Tibial nerve (tissue), 4 donors: ENCODE data around the gene PHKB. TPM values are rescaled to one million over a fixed set of nuclear protein-coding genes. Genes with fewer than 3 reads are reported as not detected.

Source experiments
- DNase-seq, 2 donors: peaks; one replicate each; pipeline ENCODE4 v3.0.0-alpha.2; 2019; ENCODE audit warnings: low spot score in 2 of 2
- H3K27ac ChIP-seq, 4 donors: fragments of 200-600 bp; sonication (generic) in 3 of 4; one replicate each; pipeline ENCODE4 v1.5.1; 2017 to 2019; ENCODE audit warnings: mild to moderate bottlenecking in 1 of 4
- H3K27me3 ChIP-seq, 2 donors: fragments of 200-600 bp; sonication (generic) in 1 of 2; one replicate each; pipeline versions ENCODE4 v1.5.1 to v1.6.0; 2017 to 2019
- H3K36me3 ChIP-seq, 3 donors: fragments of 200-600 bp; sonication (generic); one replicate each; pipeline ENCODE4 v1.5.1; 2018 to 2019
- H3K4me1 ChIP-seq, 4 donors: fragments of 200-600 bp; sonication (generic) in 3 of 4; one replicate each; pipeline ENCODE4 v1.5.1; 2017 to 2019
- H3K4me3 ChIP-seq, 4 donors: fragments of 200-600 bp; sonication (generic) in 3 of 4; one replicate each; pipeline ENCODE4 v1.5.1; 2017 to 2019; ENCODE audit warnings: mild to moderate bottlenecking in 1 of 4, moderate library complexity in 1 of 4
- H3K9me3 ChIP-seq, 4 donors: fragments of 200-600 bp; sonication (generic) in 3 of 4; one replicate each; pipeline ENCODE4 v1.5.1; 2017 to 2019
- EP300 ChIP-seq, 2 donors: sonication (generic); formaldehyde crosslinking; IDR thresholded peaks; one replicate each; pipeline ENCODE4 v1.6.1; 2017; ENCODE audit warnings: antibody characterized with exemption in 2 of 2, mild to moderate bottlenecking in 1 of 2
- POLR2A ChIP-seq, 2 donors: fragments of 450-650 bp; IDR thresholded peaks; one replicate each; pipeline ENCODE4 v1.6.1; 2017; ENCODE audit warnings: antibody characterized with exemption in 2 of 2, mild to moderate bottlenecking in 2 of 2, moderate library complexity in 2 of 2
- WGBS, 2 donors: methylation state at CpG; one replicate each; pipeline ENCODE4 v1.1.5; 2018; 5-methylcytosine and 5-hydroxymethylcytosine counted together
- small RNA-seq: library from RNA; depleted of rRNA; stranded (forward); fragments of <200 nt; gene quantifications from one replicate; pipeline ENCODE3, GENCODE V24; 2016
- total RNA-seq, 4 donors: library from RNA; depleted of rRNA; stranded (reverse); fragments of >200 nt; gene quantifications; one replicate each; pipeline ENCODE4 v1.1.0, GENCODE V29; 2016
- TF ChIP-seq, protein P1 (sequence below), 5 experiments: fragments of 200-600 bp in 3 of 5; fragments of 450-650 bp in 2 of 5; sonication (generic) in 3 of 5; IDR thresholded peaks; one replicate each; pipeline ENCODE4 v1.5.1; 2016 to 2019; ENCODE audit warnings: antibody characterized with exemption in 5 of 5, mild to moderate bottlenecking in 3 of 5, moderate library complexity in 2 of 5

The PHKB gene
- total RNA-seq, 4 donors from 2014 or later, result 80.1 to 93.7 (median 82.4) TPM

DNA sequence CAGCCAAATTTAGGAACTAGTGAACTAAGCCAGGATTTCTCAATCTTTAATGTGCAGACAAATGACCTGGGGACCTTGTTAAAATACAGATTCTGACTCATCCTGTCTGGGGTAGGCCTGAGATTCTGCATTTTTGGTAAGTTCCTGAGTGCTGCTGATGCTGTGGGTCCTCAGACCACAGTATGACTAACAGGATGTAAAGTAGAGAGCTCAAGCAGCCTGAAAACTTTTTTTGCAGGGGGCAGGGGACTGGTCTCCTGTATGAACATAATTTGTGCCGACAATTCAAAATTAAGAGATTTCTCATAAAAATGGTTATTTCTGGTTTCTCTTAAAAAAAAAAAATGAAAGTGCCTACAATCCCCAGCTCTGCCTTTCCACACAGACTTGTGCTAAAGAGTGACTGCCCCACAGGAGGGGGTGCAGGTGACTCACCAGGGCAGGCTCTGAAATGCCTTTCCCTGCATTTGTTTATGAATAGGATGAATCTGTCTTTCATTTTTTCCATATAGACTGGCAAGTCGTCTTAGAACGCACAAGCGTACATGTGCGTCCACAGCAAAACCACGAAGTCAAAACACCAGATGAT, 271.5 kb downstream of the PHKB start:
- Histone ChIP-seq H3K9me3 (no peaks in the 10 kb centered on the region), H3K27ac (no peak overlapping the region), H3K27me3 (no peaks in the 10 kb centered on the region), H3K4me1 (no peaks in the 10 kb centered on the region), H3K36me3 (no peaks in the 10 kb centered on the region), H3K4me3 (no peak overlapping the region)
- TF ChIP-seq EP300 (IDR thresholded peaks at IDR 0.05) (no peak), POLR2A (IDR thresholded peaks at IDR 0.05) (no peak)
- TF ChIP-seq, protein P1, sequence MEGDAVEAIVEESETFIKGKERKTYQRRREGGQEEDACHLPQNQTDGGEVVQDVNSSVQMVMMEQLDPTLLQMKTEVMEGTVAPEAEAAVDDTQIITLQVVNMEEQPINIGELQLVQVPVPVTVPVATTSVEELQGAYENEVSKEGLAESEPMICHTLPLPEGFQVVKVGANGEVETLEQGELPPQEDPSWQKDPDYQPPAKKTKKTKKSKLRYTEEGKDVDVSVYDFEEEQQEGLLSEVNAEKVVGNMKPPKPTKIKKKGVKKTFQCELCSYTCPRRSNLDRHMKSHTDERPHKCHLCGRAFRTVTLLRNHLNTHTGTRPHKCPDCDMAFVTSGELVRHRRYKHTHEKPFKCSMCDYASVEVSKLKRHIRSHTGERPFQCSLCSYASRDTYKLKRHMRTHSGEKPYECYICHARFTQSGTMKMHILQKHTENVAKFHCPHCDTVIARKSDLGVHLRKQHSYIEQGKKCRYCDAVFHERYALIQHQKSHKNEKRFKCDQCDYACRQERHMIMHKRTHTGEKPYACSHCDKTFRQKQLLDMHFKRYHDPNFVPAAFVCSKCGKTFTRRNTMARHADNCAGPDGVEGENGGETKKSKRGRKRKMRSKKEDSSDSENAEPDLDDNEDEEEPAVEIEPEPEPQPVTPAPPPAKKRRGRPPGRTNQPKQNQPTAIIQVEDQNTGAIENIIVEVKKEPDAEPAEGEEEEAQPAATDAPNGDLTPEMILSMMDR (IDR thresholded peaks at IDR 0.05), result no peak
- 58 to 64% methylated on average over 6 of the region's 6 CpGs for WGBS, 2 donors
- no peak for DNase-seq

DNA sequence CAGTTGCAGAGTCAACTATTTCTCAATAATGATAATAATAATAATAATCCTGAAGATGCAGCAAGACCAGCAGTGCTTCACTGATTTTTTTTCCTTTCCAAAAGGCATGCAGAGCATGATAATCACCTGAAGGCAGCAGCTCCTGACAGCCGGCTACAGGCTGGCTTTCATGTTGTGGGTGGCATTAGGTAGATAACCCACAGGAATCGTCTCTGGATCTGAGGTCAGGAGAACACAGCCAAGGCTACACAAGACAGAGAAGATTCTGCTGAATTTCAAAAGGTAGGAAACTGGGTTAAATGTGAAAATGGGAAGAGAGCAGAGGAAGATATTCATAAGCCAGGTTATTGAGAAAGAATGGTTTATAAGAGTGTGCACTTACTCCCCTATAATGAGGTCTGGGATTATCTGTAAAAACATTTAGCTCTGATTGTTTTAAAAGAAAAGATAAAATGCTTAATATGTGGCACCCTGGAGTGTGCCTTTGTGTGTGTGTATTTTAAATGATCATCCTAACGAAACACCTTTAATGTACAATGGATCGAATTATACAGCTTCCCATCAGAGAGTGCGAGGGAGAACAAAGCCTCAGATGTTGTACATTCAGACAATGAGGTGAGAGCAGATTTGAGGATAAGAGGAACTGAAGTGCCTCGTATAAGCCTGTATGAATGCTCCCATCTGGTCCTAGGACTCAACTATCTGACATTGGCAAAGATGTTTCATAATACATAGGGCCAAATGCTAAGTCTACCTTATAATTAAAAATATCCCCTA, 273.1 kb downstream of the PHKB start:
- H3K27ac ChIP-seq, result no peak overlapping the region
- no peaks in the 10 kb centered on the region for H3K4me1 ChIP-seq
- 71 to 72% methylated on average over 6 of the region's 6 CpGs for WGBS, 2 donors
- no peak overlapping the region for H3K4me3 ChIP-seq
- no peaks in the 10 kb centered on the region for H3K36me3 ChIP-seq
- peaks cover 0 to 6% (median 0%) of the 10 kb centered on the region in 4 donors for H3K9me3 ChIP-seq
- H3K27me3 ChIP-seq, result no peaks in the 10 kb centered on the region
- DNase-seq, result no peak
- TF ChIP-seq, protein P1 (IDR thresholded peaks at IDR 0.05), result no peak
- TF ChIP-seq EP300 (IDR thresholded peaks at IDR 0.05) (no peak), POLR2A (IDR thresholded peaks at IDR 0.05) (no peak)

DNA sequence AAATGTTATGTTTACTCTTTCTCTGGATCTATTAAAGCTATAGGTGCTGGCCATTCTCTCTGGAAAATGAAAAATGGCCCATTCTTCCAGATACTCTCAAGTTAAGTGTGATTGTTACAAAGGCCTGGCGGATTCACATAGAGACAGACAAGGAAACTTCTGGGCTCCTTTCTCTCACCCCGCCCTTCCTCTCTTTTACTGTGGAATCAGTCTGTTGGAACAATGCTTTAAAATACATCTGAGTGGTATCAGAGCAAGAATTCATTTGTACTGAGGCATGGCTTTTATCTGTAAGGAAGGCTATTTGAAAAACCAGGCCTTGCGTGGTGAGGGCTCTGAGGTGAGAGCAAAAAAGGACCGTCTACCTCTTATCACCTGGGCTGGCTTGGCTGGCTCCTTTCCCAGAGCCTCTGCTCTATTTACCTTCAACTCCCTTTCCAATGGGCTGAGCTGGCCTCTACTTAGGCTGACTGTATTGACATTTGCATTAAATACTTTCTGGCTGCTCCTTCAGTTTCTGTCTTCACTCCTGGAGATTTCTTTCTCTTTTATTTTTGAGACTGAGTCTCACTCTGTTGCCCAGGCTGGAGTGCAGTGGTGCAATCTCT, 274.0 kb downstream of the PHKB start:
- no peak for TF ChIP-seq POLR2A (IDR thresholded peaks at IDR 0.05)
- TF ChIP-seq EP300 (IDR thresholded peaks at IDR 0.05), result no peak
- TF ChIP-seq, protein P1 (IDR thresholded peaks at IDR 0.05), result no peak
- no peak for DNase-seq
- no peak overlapping the region for H3K4me3 ChIP-seq
- H3K27ac ChIP-seq, result no peak overlapping the region
- H3K9me3 ChIP-seq, result peaks cover 0 to 12% (median 0%) of the 10 kb centered on the region in 4 donors
- no peaks in the 10 kb centered on the region for H3K27me3 ChIP-seq
- 75 to 81% methylated on average over 4 of the region's 4 CpGs for WGBS, 2 donors
- H3K36me3 ChIP-seq, result no peaks in the 10 kb centered on the region
- no peaks in the 10 kb centered on the region for H3K4me1 ChIP-seq

DNA sequence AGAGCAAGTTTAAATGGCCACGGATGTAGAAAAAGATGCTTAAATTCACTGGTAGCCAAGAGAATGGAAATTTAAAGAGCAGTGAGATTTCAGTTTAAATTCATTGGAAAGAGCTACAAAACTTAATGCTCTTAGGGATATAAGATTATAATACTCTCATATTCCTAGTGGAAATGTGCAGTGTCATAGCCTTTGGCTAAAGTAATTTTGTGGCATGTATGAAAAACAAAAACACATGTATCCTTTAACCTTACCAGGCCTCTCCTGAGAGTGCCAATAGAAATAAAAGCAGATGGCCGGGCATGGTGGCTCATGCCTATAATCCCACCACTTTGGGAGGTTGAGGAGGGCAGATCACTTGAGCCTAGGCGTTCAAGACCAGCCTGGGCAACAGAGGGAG, 289.2 kb downstream of the PHKB start:
- Histone ChIP-seq H3K27me3 (no peaks in the 10 kb centered on the region), H3K27ac (no peak overlapping the region), H3K9me3 (no peaks in the 10 kb centered on the region), H3K4me3 (no peak overlapping the region), H3K4me1 (no peaks in the 10 kb centered on the region), H3K36me3 (no peaks in the 10 kb centered on the region)
- 70 to 72% methylated on average over 3 of the region's 3 CpGs for WGBS, 2 donors
- DNase-seq, result no peak
- TF ChIP-seq POLR2A (IDR thresholded peaks at IDR 0.05) (no peak), EP300 (IDR thresholded peaks at IDR 0.05) (no peak)
- TF ChIP-seq, protein P1 (IDR thresholded peaks at IDR 0.05), result no peak

Small RNA genes within 50 kb of the gene (small RNA-seq; reads per million reads assigned to genes)
- gene RNA5SP425, result not detected

Other genes with a start within 250 kb of the PHKB start
- 10 to 100 TPM; 36.6 to 52.1 (median 40.9) TPM for gene ITFG1, start 268 bp upstream of the PHKB start, total RNA-seq